HG02571 (cell line): ENCODE measurements around the gene NUDT16.
"Not testable (repeated sequence)": the region's sequence is repeated elsewhere in the genome, so short reads cannot be mapped to it uniquely, and the experiment has no call there.

Experiments used
- ATAC-seq: cut with Tn5 transposase; IDR thresholded peaks from one replicate; pipeline ENCODE4 v1.9.1; 2021; ENCODE audit warnings: mild to moderate bottlenecking, moderate library complexity; ENCODE audit not compliant: unreplicated experiment

Gene NUDT16

GRCh38 chr3:131381445-131382291 lies at the start of gene NUDT16:
NUDT16 (plus strand) TSS chr3:131381774; CDS start chr3:131381805, 31 bp downstream.
- peak; percentile 99 for ATAC-seq

DNA sequence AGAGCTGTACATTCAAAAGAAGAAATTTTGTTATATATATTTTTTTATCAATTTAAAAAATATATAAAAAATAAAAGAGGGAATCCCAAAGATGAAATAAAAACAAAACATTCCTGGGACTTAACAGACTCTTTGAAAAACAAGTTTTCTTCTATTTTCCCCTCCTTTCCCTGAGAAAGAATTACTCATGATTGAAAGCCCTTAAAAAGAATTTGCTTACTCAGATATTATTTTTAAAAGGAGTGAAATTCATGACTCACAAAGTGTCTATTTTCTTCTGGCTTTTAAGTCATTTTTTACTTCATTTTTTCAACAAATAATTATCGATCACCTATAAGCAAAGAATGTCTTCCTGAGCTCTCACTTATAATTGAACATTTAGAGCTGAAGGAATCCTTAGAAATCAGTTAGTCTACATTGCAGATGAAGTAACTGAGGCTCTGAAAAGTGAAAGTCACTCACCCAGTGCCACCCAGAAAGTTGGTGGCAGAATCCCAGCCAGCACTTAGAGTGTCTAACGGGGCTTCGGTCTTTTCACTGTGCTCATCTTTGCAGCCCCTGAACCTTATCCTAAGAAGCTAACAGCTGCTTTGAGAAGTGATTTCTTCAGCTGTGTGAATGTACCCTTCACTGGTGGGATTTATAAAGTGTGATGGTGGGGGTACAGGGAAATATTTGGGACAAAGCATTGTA lies 42.5 kb upstream of the NUDT16 start:
- ATAC-seq = no peak

- ATAC-seq = no peak
Observed at GRCh38 chr3:131341761-131342160, 39.8 kb upstream of the NUDT16 start.

GRCh38 chr3:131348911-131349310 lies 32.7 kb upstream of the NUDT16 start:
- ATAC-seq = no peak

DNA sequence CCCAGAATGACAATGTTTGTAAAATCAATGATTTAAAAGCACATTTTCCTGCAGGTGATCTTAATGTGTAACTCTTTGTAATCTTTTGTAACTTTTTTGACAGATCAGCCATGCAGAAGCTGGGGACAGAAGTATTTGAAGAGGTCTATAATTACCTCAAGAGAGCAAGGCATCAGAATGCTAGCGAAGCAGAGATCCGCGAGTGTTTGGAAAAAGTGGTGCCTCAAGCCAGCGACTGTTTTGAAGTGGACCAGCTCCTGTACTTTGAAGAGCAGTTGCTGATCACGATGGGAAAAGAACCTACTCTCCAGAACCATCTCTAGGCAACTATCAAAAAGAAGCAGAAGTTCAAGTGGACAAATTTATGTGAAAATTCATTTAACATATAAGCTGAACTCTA lies 32.1 kb upstream of the NUDT16 start:
- ATAC-seq = no peak

- ATAC-seq = no peak
Observed at GRCh38 chr3:131349946-131350347, 31.6 kb upstream of the NUDT16 start.

DNA sequence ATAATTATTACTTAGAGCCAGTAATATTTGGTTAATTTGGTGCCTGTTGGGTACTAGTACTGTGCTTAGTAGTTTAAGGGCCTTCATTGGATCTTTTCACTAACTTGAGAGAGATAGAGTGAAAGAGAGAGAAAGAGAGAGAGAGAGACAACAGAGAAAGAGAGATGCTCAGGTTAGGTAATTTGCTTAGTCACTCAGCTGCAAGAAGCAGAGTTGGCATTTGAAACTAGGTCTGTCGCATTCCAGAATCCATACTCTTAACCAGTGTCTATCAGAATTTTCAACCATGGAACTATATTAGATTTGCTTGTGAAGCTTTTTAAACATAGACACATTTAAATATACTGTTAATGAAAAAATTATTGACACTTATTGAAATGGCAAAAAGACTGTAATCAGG lies 31.1 kb upstream of the NUDT16 start:
- no peak for ATAC-seq

- no peak for ATAC-seq
Observed at GRCh38 chr3:131353016-131353877, 28.3 kb upstream of the NUDT16 start.

DNA sequence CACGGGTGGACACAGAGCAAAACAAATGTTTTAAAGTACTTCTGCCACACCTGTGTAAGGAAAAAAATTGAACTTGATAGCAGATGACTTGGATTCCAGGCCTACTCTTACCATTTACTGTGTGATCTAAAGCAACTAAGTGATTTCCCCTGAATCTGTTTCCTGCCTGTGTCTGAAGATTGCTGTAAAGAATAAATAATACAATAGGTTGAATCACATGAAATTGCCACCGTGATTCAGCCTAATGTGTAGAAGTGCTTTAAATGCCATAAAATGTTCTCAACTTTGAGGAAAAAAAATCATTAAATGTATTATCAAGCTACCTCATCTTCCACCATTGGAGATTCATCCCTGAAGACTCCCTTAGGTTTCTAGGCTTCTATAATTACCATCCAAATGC lies 27.6 kb upstream of the NUDT16 start:
- ATAC-seq = no peak

- ATAC-seq = no peak
Observed at GRCh38 chr3:131356006-131356595, 25.5 kb upstream of the NUDT16 start.

GRCh38 chr3:131357275-131357674 lies 24.3 kb upstream of the NUDT16 start:
- ATAC-seq = no peak

GRCh38 chr3:131360191-131360755 lies 21.3 kb upstream of the NUDT16 start:
- ATAC-seq = no peak

GRCh38 chr3:131361066-131361463 lies 20.5 kb upstream of the NUDT16 start:
- ATAC-seq = not testable (repeated sequence)

DNA sequence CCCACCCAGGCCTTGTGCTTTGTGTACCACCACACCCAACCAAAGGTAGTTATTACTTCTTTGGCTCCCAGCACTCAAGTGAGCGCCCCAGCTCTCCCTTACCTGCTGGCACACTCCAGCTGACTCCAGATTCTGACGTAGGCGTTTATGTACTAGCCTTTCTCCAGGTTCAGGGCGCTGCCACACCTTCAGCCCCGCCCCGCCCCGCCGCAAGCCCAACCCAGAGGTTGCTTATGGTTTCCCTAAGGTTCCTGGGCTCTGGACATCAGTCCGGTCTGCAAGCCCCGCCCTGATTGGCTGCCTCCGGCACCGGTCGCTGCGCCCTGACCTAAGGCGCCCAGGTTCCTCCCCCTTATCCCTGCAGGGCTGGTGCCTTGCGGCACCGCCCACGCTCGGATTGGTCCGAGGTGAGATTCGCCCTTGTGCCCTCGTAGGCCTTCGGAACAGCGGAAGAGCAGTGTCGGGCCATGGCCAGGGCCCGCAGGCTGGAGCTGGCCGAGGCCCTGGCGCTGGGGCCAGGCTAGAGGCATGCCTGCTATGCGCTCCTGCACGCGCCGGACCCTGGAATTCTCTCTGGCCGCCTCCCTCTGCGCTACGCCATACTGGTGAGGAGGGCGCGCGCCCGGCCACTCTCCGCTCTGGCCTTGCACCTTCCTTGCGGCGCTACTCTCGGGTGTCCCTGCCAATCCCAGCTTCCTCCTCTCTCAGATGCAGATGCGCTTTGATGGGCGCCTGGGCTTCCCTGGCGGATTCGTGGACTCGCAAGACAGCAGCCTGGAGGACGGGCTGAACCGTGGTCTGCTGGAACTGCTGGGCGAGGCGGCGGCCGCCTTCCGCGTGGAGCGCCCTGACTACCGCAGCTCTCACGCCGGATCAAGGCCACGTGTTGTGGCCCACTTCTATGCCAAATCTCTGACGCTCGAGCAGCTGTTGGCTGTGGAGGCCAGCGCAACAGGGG lies 19.8 kb upstream of the NUDT16 start:
- peak; percentile 96 for ATAC-seq

DNA sequence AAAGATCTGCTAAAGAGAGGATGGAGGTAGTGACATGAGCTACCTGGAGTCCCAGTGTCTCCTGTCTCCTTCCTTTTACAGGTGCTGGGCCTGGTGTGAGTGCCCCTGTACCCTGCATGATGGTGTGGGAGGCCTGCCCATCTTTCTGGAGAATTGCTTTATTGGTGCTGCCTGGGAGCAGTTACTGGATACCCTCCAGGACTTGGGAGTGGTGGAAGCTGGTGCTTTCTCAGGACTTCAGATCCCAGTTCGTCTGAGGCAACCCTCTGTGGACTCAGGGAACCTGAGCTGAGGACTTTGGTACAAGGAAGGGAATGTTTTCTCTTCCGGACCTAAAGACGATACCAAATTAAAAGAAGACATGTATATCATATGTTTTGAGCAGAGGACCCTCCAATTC lies 18.3 kb upstream of the NUDT16 start:
- no peak for ATAC-seq

DNA sequence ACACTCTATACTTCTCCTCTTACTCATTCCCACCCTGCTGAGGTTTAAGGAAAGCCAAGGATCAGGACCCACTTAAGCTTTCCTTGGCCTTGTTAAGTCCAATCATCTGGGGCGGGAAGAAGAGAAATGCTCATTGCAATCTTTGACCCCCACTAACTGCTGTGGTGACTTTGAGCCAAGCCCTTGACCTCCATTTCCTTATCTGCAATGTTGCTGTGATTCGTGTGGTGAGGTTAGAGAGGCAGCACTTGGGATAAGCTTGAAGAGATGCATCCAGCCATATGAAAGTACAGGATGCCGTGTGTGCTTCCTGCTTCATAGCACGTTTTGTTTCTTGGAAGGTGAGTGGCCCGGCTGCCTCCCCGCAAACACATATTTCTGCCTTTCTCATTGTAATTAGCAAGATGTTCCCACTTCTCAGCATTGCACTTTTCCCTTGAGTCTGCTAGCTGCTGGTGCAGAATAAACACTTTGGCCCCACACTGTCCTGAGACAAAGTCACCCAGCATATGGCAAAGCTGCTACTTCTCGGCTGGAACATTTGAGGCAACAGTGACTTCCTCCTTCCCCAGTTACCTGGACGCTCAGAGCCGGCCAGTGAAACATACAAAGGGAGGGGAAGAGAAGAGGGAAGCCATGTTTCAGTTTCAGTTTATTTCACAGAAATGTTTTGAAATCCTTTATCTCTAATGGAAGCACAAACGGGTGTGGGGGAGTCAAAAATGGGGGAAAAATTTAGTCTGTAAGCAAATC lies 10.5 kb upstream of the NUDT16 start:
- no peak for ATAC-seq

DNA sequence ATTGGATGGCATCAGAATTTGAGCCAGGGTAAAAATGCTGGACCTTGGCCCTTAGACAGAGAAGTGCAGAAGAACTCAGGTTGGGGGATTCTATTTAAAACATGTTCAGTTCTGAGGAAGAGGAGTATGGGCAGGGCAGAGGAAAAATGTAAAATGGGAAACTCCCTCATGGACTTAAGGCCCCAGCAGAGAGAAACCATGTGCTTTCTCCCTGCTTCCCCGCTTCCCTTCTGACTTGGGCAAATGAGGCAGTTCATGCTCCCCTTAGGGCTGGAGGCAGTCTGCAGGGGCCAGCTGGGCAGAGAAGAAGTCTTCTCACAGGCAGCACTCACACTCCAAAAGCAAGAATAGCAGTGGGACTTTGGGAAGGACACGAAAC lies 9.9 kb upstream of the NUDT16 start:
- ATAC-seq = no peak

DNA sequence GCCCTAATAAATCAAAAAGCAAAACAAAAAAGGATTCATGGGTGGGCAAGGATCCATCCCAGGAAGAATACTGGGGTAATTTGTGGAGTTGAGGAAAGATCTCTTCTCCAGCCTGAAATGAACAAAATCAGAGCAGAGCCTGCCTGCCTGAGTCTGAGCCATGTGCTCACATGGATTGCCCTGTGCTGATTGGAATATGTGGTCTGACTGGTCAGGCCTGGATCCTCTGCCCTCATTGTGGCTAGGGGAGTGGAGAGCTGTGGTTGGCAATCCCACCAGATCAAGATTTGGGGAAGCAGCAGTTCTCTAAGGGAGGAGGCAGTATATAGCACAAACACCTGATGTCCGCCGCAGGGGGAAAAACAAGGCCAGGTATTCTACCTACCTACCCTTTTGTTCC lies 6.8 kb upstream of the NUDT16 start:
- no peak for ATAC-seq
